ENCODE data around the gene SPDYE2. TPM values are rescaled to one million over a fixed set of nuclear protein-coding genes. Genes with fewer than 3 reads are reported as not detected.
"Not testable (repeated sequence)": the region's sequence is repeated elsewhere in the genome, so short reads cannot be mapped to it uniquely, and the experiment has no call there.

The SPDYE2 gene
- total RNA-seq, 1 donor from 2014 or later = not detected

DNA sequence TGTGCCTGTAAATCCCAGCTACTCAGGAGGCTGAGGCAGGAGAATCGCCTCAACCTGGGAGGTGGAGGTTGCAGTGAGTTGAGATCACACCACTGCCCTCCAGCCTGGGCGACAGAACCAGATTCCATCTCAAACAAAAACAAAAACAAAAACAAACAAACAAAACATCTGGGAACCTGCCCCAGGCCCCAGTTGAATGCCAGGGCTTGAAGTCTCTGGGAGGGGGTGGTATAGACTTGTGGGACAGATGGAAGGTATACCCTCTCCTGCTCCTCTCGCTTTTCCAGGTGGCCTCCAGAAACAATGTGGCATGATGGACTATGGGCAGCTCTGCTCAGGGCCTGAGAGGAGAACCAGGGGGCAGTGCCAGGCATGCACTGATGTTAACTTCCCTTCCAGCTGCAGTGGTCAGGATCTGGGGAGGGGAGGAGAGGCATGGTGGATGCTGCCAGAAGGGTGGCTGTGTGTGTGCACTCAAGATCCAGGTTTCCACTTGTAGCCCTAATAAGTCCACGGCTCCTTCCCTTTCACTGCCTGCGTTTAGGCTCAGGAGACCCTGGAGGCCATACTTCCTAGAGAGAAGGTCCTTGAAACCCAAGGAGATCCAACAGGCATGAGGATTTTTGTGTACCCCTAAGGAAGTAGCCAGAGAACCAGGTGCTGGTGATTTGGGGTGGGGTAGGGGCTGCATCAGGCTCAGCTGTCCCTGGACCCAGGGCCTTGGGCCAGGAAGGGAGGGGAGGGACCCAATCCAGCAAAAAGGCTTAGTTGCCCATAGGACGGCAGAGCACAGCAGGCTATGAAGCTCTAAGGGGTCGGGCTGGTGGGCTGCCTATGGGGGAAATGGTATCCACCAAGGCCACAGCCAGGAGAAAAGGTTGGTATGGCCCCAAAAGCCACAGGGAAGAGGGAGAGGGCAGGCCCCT, 26.6 kb downstream of the SPDYE2 start:
- H3K27ac Mint-ChIP-seq; H3K27ac ChIP-seq; H3K9ac ChIP-seq; H3K4me1 Mint-ChIP-seq; H3K4me2 ChIP-seq; DNase-seq (ENCODE audit: low spot score); H3K4me1 ChIP-seq; H3K36me3 ChIP-seq; H3K4me3 ChIP-seq; H3K9me3 ChIP-seq (ENCODE audit: low read depth); H3K79me2 ChIP-seq (ENCODE audit: low read depth); H3K4me3 Mint-ChIP-seq; H4K20me1 ChIP-seq (ENCODE audit: low read depth); H3F3A ChIP-seq (ENCODE audit: low read depth); H3K27me3 Mint-ChIP-seq (ENCODE audit: insufficient read depth, low read depth); H3K9me3 Mint-ChIP-seq; H2AFZ ChIP-seq (replicated peaks); H3K27me3 ChIP-seq; H3K36me3 Mint-ChIP-seq: not testable (repeated sequence)

DNA sequence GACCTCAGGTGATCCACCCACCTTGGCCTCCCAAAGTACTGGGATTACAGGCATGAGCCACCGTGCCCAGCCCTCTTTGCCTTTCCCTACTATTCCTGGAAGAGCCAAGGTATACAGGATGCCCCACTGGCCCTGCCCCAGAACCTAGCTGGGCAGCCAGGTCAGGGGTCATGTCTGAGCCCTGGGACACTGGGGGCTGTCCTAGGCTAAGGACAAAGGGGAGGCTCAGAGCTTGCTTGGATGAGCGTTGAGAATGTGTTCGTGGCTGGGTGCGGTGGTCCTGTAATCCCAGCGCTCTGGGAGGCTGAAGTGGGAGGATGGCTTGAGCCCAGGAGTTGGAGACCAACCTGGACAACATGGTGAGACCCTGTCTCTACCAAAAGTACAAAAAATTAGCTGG, 27.5 kb downstream of the SPDYE2 start:
- not testable (repeated sequence) for H3K9me3 Mint-ChIP-seq; H3K4me1 Mint-ChIP-seq; H3K4me1 ChIP-seq; H3K36me3 Mint-ChIP-seq; H3K27me3 Mint-ChIP-seq (ENCODE audit: insufficient read depth, low read depth); H3K4me3 Mint-ChIP-seq; H3K4me3 ChIP-seq; DNase-seq (ENCODE audit: low spot score); H2AFZ ChIP-seq (replicated peaks); H3K79me2 ChIP-seq (ENCODE audit: low read depth); H3K27ac ChIP-seq; H3F3A ChIP-seq (ENCODE audit: low read depth); H3K9me3 ChIP-seq (ENCODE audit: low read depth); H3K36me3 ChIP-seq; H3K27me3 ChIP-seq; H3K9ac ChIP-seq; H3K27ac Mint-ChIP-seq; H4K20me1 ChIP-seq (ENCODE audit: low read depth); H3K4me2 ChIP-seq

DNA sequence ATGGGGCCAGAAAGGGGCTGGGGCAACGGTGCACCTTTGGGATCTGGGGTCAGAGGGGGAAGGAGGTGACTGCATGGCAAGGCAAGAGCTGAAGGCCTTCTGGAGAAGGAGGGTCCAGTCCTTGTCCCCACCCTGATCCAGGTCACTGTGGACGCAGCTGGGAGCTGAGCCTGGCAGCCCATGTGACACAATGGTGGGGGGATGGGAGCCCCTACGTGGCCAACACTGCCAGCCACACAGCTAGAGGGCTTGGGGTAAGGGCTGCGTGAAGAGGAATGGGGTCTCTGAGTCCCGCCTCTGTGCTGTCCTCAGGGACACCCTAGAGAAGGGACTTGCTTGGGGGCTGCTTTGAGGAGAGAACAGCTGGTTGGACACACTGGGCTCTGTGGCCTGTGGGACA, 30.7 kb downstream of the SPDYE2 start:
- not testable (repeated sequence) for H3K27me3 ChIP-seq; H3K4me2 ChIP-seq; H3K27ac ChIP-seq; H2AFZ ChIP-seq (replicated peaks); H3K4me1 Mint-ChIP-seq; H4K20me1 ChIP-seq (ENCODE audit: low read depth); H3K79me2 ChIP-seq (ENCODE audit: low read depth); H3K4me3 ChIP-seq; H3K27me3 Mint-ChIP-seq (ENCODE audit: insufficient read depth, low read depth); DNase-seq (ENCODE audit: low spot score); H3K9me3 ChIP-seq (ENCODE audit: low read depth); H3K36me3 Mint-ChIP-seq; H3K36me3 ChIP-seq; H3K4me1 ChIP-seq; H3F3A ChIP-seq (ENCODE audit: low read depth); H3K9me3 Mint-ChIP-seq; H3K27ac Mint-ChIP-seq; H3K9ac ChIP-seq; H3K4me3 Mint-ChIP-seq

DNA sequence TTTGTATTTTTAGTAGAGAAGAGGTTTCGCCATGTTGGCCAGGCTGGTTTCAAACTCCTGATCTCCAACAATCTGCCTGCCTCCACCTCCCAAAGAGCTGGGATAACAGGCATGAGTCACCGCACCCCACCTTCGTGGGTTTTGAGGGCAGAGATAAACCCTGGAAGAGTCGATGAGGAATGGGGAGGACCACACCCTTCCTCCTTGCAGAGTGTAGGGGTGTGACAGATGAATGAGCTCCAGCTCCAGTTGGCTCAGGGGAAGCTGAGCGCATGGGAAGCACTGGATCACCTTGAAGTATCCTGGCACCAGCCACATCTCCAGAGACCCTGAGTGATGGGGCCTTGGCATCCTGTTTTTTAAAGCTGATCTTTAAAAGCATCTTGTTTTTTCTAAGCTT, 32.5 kb downstream of the SPDYE2 start:
- not testable (repeated sequence) for H3K79me2 ChIP-seq (ENCODE audit: low read depth); DNase-seq (ENCODE audit: low spot score); H3K4me3 ChIP-seq; H3K27me3 ChIP-seq; H3K27ac ChIP-seq; H3K4me3 Mint-ChIP-seq; H3K27me3 Mint-ChIP-seq (ENCODE audit: insufficient read depth, low read depth); H3K27ac Mint-ChIP-seq; H3K4me2 ChIP-seq; H3K36me3 ChIP-seq; H3K9me3 ChIP-seq (ENCODE audit: low read depth); H3K4me1 Mint-ChIP-seq; H2AFZ ChIP-seq (replicated peaks); H3K4me1 ChIP-seq; H3K36me3 Mint-ChIP-seq; H3F3A ChIP-seq (ENCODE audit: low read depth); H3K9me3 Mint-ChIP-seq; H4K20me1 ChIP-seq (ENCODE audit: low read depth); H3K9ac ChIP-seq

DNA sequence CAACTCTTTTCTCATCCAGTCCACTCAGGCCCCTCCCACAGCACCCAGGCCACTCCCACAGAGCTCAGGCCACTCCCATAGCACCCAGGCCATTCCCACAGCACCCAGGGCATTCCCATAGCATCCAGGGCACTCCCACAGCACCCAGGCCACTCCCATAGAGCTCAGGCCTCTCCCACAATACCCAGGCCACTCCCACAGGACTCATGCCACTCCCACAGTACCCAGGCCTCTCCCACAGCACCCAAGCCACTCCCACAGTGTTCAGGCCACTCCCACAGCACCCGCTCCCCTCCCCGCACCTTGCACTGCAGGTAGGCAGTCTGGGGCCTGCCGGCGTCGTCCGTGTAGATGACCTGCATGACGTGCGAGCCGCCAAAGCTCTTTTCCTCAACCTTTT, 38.8 kb downstream of the SPDYE2 start:
- not testable (repeated sequence) for H3K9me3 Mint-ChIP-seq; H3K79me2 ChIP-seq (ENCODE audit: low read depth); H3K9me3 ChIP-seq (ENCODE audit: low read depth); H3K4me3 ChIP-seq; H3K36me3 Mint-ChIP-seq; H3K9ac ChIP-seq; H4K20me1 ChIP-seq (ENCODE audit: low read depth); H3K36me3 ChIP-seq; H3F3A ChIP-seq (ENCODE audit: low read depth); H3K27ac ChIP-seq; H3K4me2 ChIP-seq; H3K4me1 ChIP-seq; H2AFZ ChIP-seq (replicated peaks); DNase-seq (ENCODE audit: low spot score); H3K27ac Mint-ChIP-seq; H3K4me1 Mint-ChIP-seq; H3K4me3 Mint-ChIP-seq; H3K27me3 Mint-ChIP-seq (ENCODE audit: insufficient read depth, low read depth); H3K27me3 ChIP-seq

DNA sequence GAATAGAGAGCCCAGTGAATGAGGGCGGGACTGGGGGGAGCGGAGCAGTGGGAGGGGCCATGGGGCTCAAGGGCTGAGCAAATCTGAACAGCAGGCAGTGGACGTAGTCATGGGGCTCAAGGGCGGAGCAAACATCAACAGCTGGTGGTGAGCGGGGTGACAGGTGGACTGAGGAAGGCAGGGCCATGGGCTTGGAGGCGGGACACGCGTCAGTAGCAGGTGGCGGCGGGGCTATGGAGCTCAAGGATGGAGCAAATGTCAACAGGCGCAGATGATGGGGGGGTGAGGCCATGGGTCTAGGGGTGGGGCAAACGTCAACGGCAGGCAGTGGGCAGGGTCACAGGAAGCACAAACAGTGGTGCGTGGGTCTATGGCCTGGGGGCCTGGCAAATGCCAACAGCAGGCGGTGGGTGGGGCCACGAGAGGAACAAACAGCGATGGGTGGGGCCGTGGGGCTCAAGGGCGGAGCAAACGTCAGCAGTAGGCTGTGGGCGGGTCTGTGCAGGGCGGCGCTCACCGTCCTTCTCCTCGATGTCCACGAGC, 41.5 kb downstream of the SPDYE2 start:
- not testable (repeated sequence) for H2AFZ ChIP-seq (replicated peaks); H3K4me3 Mint-ChIP-seq; H3F3A ChIP-seq (ENCODE audit: low read depth); H3K4me2 ChIP-seq; H3K4me1 ChIP-seq; H3K27ac ChIP-seq; H3K9ac ChIP-seq; H3K27me3 Mint-ChIP-seq (ENCODE audit: insufficient read depth, low read depth); H3K4me1 Mint-ChIP-seq; H3K27me3 ChIP-seq; DNase-seq (ENCODE audit: low spot score); H3K9me3 ChIP-seq (ENCODE audit: low read depth); H3K79me2 ChIP-seq (ENCODE audit: low read depth); H4K20me1 ChIP-seq (ENCODE audit: low read depth); H3K36me3 ChIP-seq; H3K4me3 ChIP-seq; H3K9me3 Mint-ChIP-seq; H3K27ac Mint-ChIP-seq; H3K36me3 Mint-ChIP-seq

DNA sequence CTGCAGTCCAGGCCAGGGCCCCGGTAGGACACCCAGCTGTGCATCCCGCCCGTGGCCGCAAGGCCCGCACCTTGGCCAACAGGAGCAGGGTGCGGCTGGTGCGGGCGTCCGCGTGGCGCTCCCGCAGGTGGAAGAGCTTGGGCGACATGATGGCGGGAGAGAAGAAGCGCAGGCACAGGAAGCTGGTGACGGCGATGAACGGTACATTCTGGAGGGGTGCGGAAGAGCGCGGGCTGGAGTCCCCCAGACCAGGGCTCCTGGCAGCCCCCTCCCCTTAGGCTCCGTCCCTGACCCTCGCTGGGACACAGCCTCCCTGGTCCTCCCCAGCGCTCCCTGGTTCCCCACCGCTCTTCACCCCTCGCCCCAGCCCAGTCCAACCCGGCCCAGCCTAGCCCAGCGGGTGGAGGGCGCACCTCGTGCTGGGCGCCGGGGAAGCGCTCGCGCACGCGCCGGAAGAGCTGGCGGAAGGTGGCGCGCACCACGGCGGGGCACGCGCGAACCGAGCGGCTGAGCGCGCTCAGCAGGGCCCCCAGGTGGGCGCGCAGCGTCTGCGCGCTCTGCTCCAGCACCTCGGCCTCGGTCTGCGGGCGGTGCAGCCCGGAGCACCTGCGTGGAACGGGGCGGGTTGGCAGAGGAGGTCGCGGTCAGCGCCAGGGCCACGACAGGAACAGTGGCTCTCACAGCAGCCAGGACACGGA, 42.8 kb downstream of the SPDYE2 start:
- not testable (repeated sequence) for H3K79me2 ChIP-seq (ENCODE audit: low read depth); H3K9me3 Mint-ChIP-seq; H3K27ac Mint-ChIP-seq

DNA sequence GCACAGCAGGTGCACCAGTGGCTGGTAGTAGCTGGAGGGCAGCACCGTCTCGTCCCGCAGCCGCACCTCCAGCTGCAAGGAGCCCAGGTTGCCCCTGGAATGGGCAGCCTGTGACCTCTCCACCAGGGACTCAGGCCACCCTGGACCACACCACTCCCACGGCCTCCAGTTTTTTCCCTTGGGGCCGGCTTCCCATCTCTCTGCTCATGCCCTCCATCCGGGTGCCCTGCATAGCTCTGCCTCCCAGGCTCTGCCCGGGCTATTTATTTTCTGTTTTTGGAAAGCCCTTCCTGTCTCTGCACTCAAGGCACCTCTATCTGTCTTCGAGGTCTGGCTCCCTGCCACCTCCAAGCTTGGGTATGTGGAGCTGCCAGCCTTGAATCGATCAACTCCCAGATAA, 45.0 kb downstream of the SPDYE2 start:
- H3K9me3 ChIP-seq (ENCODE audit: low read depth); H3K27ac Mint-ChIP-seq; H3K9me3 Mint-ChIP-seq; H3K36me3 ChIP-seq; H3K4me2 ChIP-seq; H3K4me1 Mint-ChIP-seq; H3K4me3 Mint-ChIP-seq; H3K36me3 Mint-ChIP-seq; H3K27me3 Mint-ChIP-seq (ENCODE audit: insufficient read depth, low read depth); H3K79me2 ChIP-seq (ENCODE audit: low read depth); H3K4me3 ChIP-seq; H3F3A ChIP-seq (ENCODE audit: low read depth); DNase-seq (ENCODE audit: low spot score); H3K9ac ChIP-seq; H4K20me1 ChIP-seq (ENCODE audit: low read depth); H3K27ac ChIP-seq; H2AFZ ChIP-seq (replicated peaks); H3K27me3 ChIP-seq; H3K4me1 ChIP-seq: not testable (repeated sequence)

More for the DNA sequence above, 42.8 kb downstream of the SPDYE2 start:
- not testable (repeated sequence) for H3K27ac ChIP-seq; H3K4me3 ChIP-seq; H3K4me3 Mint-ChIP-seq; H2AFZ ChIP-seq (replicated peaks); DNase-seq (ENCODE audit: low spot score); H3K36me3 Mint-ChIP-seq; H3K27me3 ChIP-seq; H3K4me2 ChIP-seq; H3K9ac ChIP-seq; H3K4me1 ChIP-seq; H4K20me1 ChIP-seq (ENCODE audit: low read depth); H3K9me3 ChIP-seq (ENCODE audit: low read depth); H3K27me3 Mint-ChIP-seq (ENCODE audit: insufficient read depth, low read depth); H3K4me1 Mint-ChIP-seq; H3F3A ChIP-seq (ENCODE audit: low read depth); H3K36me3 ChIP-seq

Measured in neural progenitor cell (in vitro differentiated cells).